Activated T-cell treated with anti-CD3 and anti-CD28 coated beads, Interleukin-2, amount 50 U/mL, for 1 hour (primary cell): ENCODE data around the gene GPRC5C.
"Not testable (repeated sequence)": the region's sequence is repeated elsewhere in the genome, so short reads cannot be mapped to it uniquely, and the experiment has no call there.

ENCODE experiments used
- DNase-seq: peaks from one replicate; pipeline ENCODE4 v3.0.0-alpha.2; 2020

The GPRC5C gene

GRCh38 chr17:74477411-74477810 lies 45.5 kb downstream of the GPRC5C start:
- no peak for DNase-seq

- no peak for DNase-seq
Measured at GRCh38 chr17:74478420-74479100, 46.7 kb downstream of the GPRC5C start.

- DNase-seq, result no peak
Measured at GRCh38 chr17:74480290-74480689, 48.4 kb downstream of the GPRC5C start.

- DNase-seq, result no peak
Measured at GRCh38 chr17:74481621-74482020, 49.7 kb downstream of the GPRC5C start.

GRCh38 chr17:74484066-74484465 lies 52.2 kb downstream of the GPRC5C start:
- no peak for DNase-seq

- no peak for DNase-seq
Measured at GRCh38 chr17:74485022-74485743, 53.3 kb downstream of the GPRC5C start.

- no peak for DNase-seq
Measured at GRCh38 chr17:74485841-74486240, 54.0 kb downstream of the GPRC5C start.

- not testable (repeated sequence) for DNase-seq
Measured at GRCh38 chr17:74488276-74488675, 56.4 kb downstream of the GPRC5C start.

GRCh38 chr17:74490716-74491115 lies 58.8 kb downstream of the GPRC5C start:
- DNase-seq, result no peak

GRCh38 chr17:74491626-74492025 lies 59.7 kb downstream of the GPRC5C start:
- no peak for DNase-seq

- peak; percentile 77 for DNase-seq
Measured at GRCh38 chr17:74493331-74493833, 61.5 kb downstream of the GPRC5C start.
